WTC11 (cell line): ENCODE results near the gene BTNL2. TPM values are rescaled to one million over a fixed set of nuclear protein-coding genes. Genes with fewer than 3 reads are reported as not detected.

Experiments used
- ATAC-seq: fragments of 200-7000 bp; cut with Tn5 transposase; 2 replicates; pipeline ENCODE4 v1.10.0; 2021; ENCODE audit warnings: mild to moderate bottlenecking, moderate library complexity
- CTCF ChIA-PET: fragments of 300-600 bp; sonication (Branson Sonifier 250); formaldehyde crosslinking; loops from one replicate; lab custom pipeline; 2021; ENCODE audit warnings: antibody characterized with exemption; lab: Charles Lee
- POLR2A ChIA-PET: fragments of 350-600 bp; sonication (Branson Sonifier 250); formaldehyde crosslinking; loops from one replicate; lab custom pipeline; 2021; ENCODE audit warnings: antibody characterized with exemption; lab: Charles Lee
- DNase-seq: peaks from one replicate; pipeline ENCODE4 v3.0.0; 2021; ENCODE audit warnings: low spot score
- H3K27ac Mint-ChIP-seq: 2 replicates; pipeline ENCODE4 v1.8.0; 2021; ENCODE audit warnings: mixed read lengths
- H3K27me3 Mint-ChIP-seq: 2 replicates; pipeline ENCODE4 v1.8.0; 2021; ENCODE audit warnings: low read depth, mild to moderate bottlenecking, moderate library complexity, mixed read lengths
- H3K36me3 Mint-ChIP-seq: 2 replicates; pipeline ENCODE4 v1.8.0; 2021; ENCODE audit warnings: mixed read lengths
- H3K4me1 Mint-ChIP-seq: 2 replicates; pipeline ENCODE4 v1.8.0; 2022; ENCODE audit warnings: mixed read lengths
- H3K4me3 Mint-ChIP-seq: 2 replicates; pipeline ENCODE4 v1.8.0; 2021; ENCODE audit warnings: mild to moderate bottlenecking, moderate library complexity, mixed read lengths
- H3K9me3 Mint-ChIP-seq: 2 replicates; pipeline ENCODE4 v1.8.0; 2021; ENCODE audit warnings: mixed read lengths
- AFF4 ChIP-seq: sonication (generic); formaldehyde crosslinking; IDR thresholded peaks from 2 replicates; pipeline ENCODE4 v1.8.1; 2023; ENCODE audit warnings: mild to moderate bottlenecking, missing genetic modification reagents, borderline replicate concordance
- CBFB ChIP-seq: sonication (generic); formaldehyde crosslinking; IDR thresholded peaks from 2 replicates; pipeline ENCODE4 v1.8.1; 2022; ENCODE audit warnings: mild to moderate bottlenecking, low read depth, missing genetic modification reagents
- CDX4 ChIP-seq: fragments of 250-450 bp; sonication (Bioruptor Pico); IDR thresholded peaks from 2 replicates; pipeline ENCODE4 v1.9.0; 2021; ENCODE audit warnings: moderate library complexity, mild to moderate bottlenecking, inconsistent platforms, borderline replicate concordance
- CREB1 ChIP-seq: sonication (generic); formaldehyde crosslinking; IDR thresholded peaks from 2 replicates; pipeline ENCODE4 v1.8.0; 2023; ENCODE audit warnings: mild to moderate bottlenecking, missing genetic modification reagents
- CTCF ChIP-seq: fragments of 200-600 bp; IDR thresholded peaks from 2 replicates; pipeline ENCODE4 v1.8.0; 2022; ENCODE audit warnings: antibody characterized with exemption
- FOXK1 ChIP-seq: sonication (generic); formaldehyde crosslinking; IDR thresholded peaks from 2 replicates; pipeline ENCODE4 v1.8.0; 2022; ENCODE audit warnings: mild to moderate bottlenecking, moderate library complexity, missing genetic modification reagents
- GRHL2 ChIP-seq: fragments of 250-450 bp; sonication (Bioruptor Pico); IDR thresholded peaks from 2 replicates; pipeline ENCODE4 v1.8.0; 2022; ENCODE audit warnings: mild to moderate bottlenecking, moderate library complexity; ENCODE audit not compliant: insufficient replicate concordance, severe bottlenecking
- HMGA2 ChIP-seq: fragments of 250-450 bp; sonication (Bioruptor Pico); IDR thresholded peaks from 2 replicates; pipeline ENCODE4 v1.4.0; 2021; ENCODE audit warnings: mild to moderate bottlenecking, moderate library complexity
- JUN ChIP-seq: sonication (generic); formaldehyde crosslinking; IDR thresholded peaks from 2 replicates; pipeline ENCODE4 v1.8.0; 2023; ENCODE audit warnings: mild to moderate bottlenecking, missing genetic modification reagents
- MYBL2 ChIP-seq: sonication (generic); formaldehyde crosslinking; IDR thresholded peaks from 2 replicates; pipeline ENCODE4 v1.8.1; 2023; ENCODE audit warnings: mild to moderate bottlenecking, moderate library complexity, missing genetic modification reagents
- RELA ChIP-seq: sonication (generic); formaldehyde crosslinking; IDR thresholded peaks from 2 replicates; pipeline ENCODE4 v1.8.1; 2022; ENCODE audit warnings: missing genetic modification reagents, mild to moderate bottlenecking, borderline replicate concordance
- SMAD3 ChIP-seq: sonication (generic); formaldehyde crosslinking; IDR thresholded peaks from 2 replicates; pipeline ENCODE4 v1.8.0; 2022; ENCODE audit warnings: missing genetic modification reagents, mild to moderate bottlenecking, borderline replicate concordance
- ZBTB43 ChIP-seq: sonication (generic); formaldehyde crosslinking; IDR thresholded peaks from 2 replicates; pipeline ENCODE4 v1.8.1; 2023; ENCODE audit warnings: mild to moderate bottlenecking, missing genetic modification reagents
- ZNF219 ChIP-seq: sonication (generic); formaldehyde crosslinking; IDR thresholded peaks from 2 replicates; pipeline ENCODE4 v1.8.0; 2023; ENCODE audit warnings: missing genetic modification reagents, mild to moderate bottlenecking, borderline replicate concordance
- ZNF396 ChIP-seq: fragments of 250-450 bp; sonication (Bioruptor Pico); IDR thresholded peaks from 2 replicates; pipeline ENCODE4 v1.8.0; 2021; ENCODE audit warnings: mild to moderate bottlenecking, moderate library complexity, borderline replicate concordance
- total RNA-seq: library from RNA; stranded (reverse); gene quantifications from 3 replicates; pipeline ENCODE4 v1.2.3, GENCODE V29; 2021

Gene BTNL2
- total RNA-seq, 1 experiment from 2014 or later, result not detected

- no peak for TF ChIP-seq AFF4
Observed at GRCh38 chr6:32424589-32425300, 17.8 kb upstream of the BTNL2 start (continued).

GRCh38 chr6:32416036-32416435 is 9.1 kb upstream of the BTNL2 start:
- peak overlapping the region; percentile 64; the same call in 1 of the 2 replicates for H3K4me3 Mint-ChIP-seq
- no peak for DNase-seq
- ATAC-seq, result no peak
- POLR2A ChIA-PET, result no interaction called here
- H3K4me1 Mint-ChIP-seq, result peaks cover 7% of the 10 kb centered on the region; the same call in 1 of the 2 replicates
- no peaks in the 10 kb centered on the region for H3K36me3 Mint-ChIP-seq
- CTCF ChIA-PET, result interaction anchor here (1.0 kb wide), 1 partner anchor 370 kb away, joined by 3 read pairs; no protein-coding TSS in a partner anchor
- H3K27ac Mint-ChIP-seq, result no peak overlapping the region
- H3K27me3 Mint-ChIP-seq, result peaks cover 37% of the 10 kb centered on the region
- no peaks in the 10 kb centered on the region for H3K9me3 Mint-ChIP-seq
- TF ChIP-seq JUN (CRISPR knock-in tag) (no peak), GRHL2 (no peak), CDX4 (CRISPR knock-in tag) (no peak), MYBL2 (CRISPR knock-in tag) (no peak), SMAD3 (no peak), FOXK1 (CRISPR knock-in tag) (no peak), RELA (CRISPR knock-in tag) (no peak), AFF4 (no peak), ZBTB43 (CRISPR knock-in tag) (no peak), HMGA2 (CRISPR knock-in tag) (no peak), CBFB (no peak), ZNF219 (no peak), CREB1 (CRISPR knock-in tag) (no peak)

GRCh38 chr6:32415521-32416019 is 8.6 kb upstream of the BTNL2 start:
- peak; percentile 79 for ATAC-seq
- H3K9me3 Mint-ChIP-seq, result no peaks in the 10 kb centered on the region
- TF ChIP-seq ZBTB43 (CRISPR knock-in tag) (no peak), CDX4 (CRISPR knock-in tag) (no peak), ZNF396 (no peak), CTCF (peak; percentile 93)
- TF ChIP-seq, all 79 proteins: peak for 1
- peak; percentile 86 for DNase-seq
- CTCF ChIA-PET, result interaction anchor here (1.0 to 3.1 kb wide), 2 partner anchors 285 to 370 kb away, joined by 3 to 17 read pairs; no protein-coding TSS in a partner anchor
- H3K4me1 Mint-ChIP-seq, result peaks cover 7% of the 10 kb centered on the region; the same call in 1 of the 2 replicates
- no peak overlapping the region for H3K27ac Mint-ChIP-seq
- H3K4me3 Mint-ChIP-seq, result peak overlapping the region; percentile 64
- POLR2A ChIA-PET, result no interaction called here
- no peaks in the 10 kb centered on the region for H3K36me3 Mint-ChIP-seq
- H3K27me3 Mint-ChIP-seq, result peaks cover 39% of the 10 kb centered on the region
